ENCODE measurements around the gene LRCH1. TPM values are rescaled to one million over a fixed set of nuclear protein-coding genes. Genes with fewer than 3 reads are reported as not detected.

LRCH1 gene
- total RNA-seq, 4 donors from 2014 or later = 5.2 to 30.7 (median 17.1) TPM

DNA sequence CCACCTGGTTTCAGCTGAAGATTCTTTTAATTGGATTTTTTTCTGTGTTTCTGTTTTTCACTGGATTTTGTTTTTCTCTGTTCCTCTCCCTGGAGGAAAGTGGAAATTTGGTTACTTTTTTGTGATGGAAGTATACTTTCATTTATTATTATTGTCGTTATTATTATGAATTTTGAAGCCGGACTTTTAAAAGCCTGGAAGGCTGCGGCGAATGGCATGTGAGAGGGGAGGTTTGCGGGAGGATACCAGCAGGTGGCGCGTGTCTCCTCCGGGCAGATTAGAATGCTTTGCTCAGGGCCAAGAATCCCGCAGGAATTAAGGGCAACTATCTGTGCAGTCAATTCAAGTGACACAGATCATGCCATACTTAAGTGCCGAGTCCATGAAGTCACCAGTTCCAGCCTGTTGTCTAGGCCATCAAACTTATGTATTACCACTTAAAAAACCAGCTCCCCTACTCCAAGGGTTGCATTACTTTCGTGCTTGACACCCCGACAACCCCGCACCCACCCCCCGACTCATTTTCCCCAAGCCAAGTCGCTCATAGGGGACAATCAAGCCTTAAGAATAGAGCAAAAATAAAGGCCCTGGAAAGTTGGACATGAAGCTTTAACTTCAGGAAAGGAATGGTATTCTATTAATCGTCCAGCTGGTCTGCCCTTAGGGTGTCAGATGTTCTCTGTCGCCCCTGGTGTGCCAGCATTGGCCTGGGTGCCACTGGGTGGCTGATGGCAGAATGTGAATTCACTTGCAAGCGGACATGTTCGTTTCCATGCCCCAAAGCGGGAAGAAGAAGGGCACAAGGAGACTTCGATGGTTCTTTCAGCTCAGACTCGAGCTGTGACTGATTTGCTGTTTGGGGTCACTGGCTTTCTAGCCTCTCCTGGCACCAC lies 1.3 kb upstream of the LRCH1 start:
- Histone ChIP-seq H3K36me3 (no peaks in the 10 kb centered on the region), H3K27ac (peak overlapping the region in 3 of 4 donors; percentile 91 to 97 (median 93)), H3K4me3 (peak overlapping the region in 3 of 4 donors; percentile 68 to 78 (median 71)), H3K27me3 (no peaks in the 10 kb centered on the region), H3K9me3 (no peaks in the 10 kb centered on the region), H3K4me1 (peaks cover 1 to 40% (median 28%) of the 10 kb centered on the region in 4 donors)
- intact Hi-C loops (cut with DNase I; ENCODE audit: low total_unique reads) (loop anchor here (1.0 to 10.0 kb wide), 3 partner anchors 63 to 170 kb away; no protein-coding TSS in a partner anchor), in situ Hi-C loops (cut with MboI; ENCODE audit: low pct_ligation_motif_present in 1 of 4, low pct_unique_long_range_greater_than_20kb in 1 of 4, low sequenced_read_pairs in 3 of 4) (loop anchor here in 2 of 4 donors (5.0 to 10.0 kb wide), 2 partner anchors 161 to 173 kb away; no protein-coding TSS in a partner anchor)
- WGBS, 2 donors (ENCODE audit: low coverage in 1 of 2) = 26% methylated on average over 15 to 22 of the region's 22 CpGs
- DNase-seq = peak; percentile 88
- no peak for TF ChIP-seq POLR2A (IDR thresholded peaks at IDR 0.05)
- TF ChIP-seq, protein P1, sequence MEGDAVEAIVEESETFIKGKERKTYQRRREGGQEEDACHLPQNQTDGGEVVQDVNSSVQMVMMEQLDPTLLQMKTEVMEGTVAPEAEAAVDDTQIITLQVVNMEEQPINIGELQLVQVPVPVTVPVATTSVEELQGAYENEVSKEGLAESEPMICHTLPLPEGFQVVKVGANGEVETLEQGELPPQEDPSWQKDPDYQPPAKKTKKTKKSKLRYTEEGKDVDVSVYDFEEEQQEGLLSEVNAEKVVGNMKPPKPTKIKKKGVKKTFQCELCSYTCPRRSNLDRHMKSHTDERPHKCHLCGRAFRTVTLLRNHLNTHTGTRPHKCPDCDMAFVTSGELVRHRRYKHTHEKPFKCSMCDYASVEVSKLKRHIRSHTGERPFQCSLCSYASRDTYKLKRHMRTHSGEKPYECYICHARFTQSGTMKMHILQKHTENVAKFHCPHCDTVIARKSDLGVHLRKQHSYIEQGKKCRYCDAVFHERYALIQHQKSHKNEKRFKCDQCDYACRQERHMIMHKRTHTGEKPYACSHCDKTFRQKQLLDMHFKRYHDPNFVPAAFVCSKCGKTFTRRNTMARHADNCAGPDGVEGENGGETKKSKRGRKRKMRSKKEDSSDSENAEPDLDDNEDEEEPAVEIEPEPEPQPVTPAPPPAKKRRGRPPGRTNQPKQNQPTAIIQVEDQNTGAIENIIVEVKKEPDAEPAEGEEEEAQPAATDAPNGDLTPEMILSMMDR (IDR thresholded peaks at IDR 0.05) = peak; percentile 83 to 91 (median 88)
- TF ChIP-seq POLR2AphosphoS5 (IDR thresholded peaks at IDR 0.05) = no peak
- TF ChIP-seq EP300 (IDR thresholded peaks at IDR 0.05; ENCODE audit: low read depth) = no peak

DNA sequence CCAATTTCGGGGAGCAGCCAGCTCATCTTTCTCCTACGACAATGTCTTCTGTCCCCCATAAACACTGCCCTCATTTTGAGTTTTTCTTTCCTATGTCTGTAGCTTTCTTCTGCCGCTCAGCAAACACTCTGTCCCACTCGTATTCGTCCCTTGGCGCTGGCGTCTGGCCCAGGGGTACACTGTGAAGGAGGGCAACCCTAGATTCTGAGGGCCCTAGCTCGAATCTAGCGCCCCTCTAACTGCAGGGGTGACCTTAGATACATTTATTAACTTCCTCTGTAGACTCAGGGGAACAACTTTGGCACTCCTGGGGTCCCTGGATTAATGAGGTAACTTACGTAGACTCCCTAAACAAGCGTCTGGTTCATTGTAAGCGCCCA lies 677 bp upstream of the LRCH1 start:
- Histone ChIP-seq H3K4me1 (peaks cover 3 to 40% (median 28%) of the 10 kb centered on the region in 4 donors), H3K27ac (peak overlapping the region; percentile 91 to 97 (median 94)), H3K27me3 (no peaks in the 10 kb centered on the region), H3K9me3 (no peaks in the 10 kb centered on the region), H3K4me3 (peak overlapping the region; percentile 68 to 95 (median 74)), H3K36me3 (no peaks in the 10 kb centered on the region)
- peak; percentile 26 for DNase-seq
- 11 to 26% methylated on average over 7 to 10 of the region's 12 CpGs for WGBS, 2 donors (ENCODE audit: low coverage in 1 of 2)
- in situ Hi-C loops (cut with MboI; ENCODE audit: low pct_ligation_motif_present in 1 of 4, low pct_unique_long_range_greater_than_20kb in 1 of 4, low sequenced_read_pairs in 3 of 4) (loop anchor here in 2 of 4 donors (5.0 to 10.0 kb wide), 2 partner anchors 160 to 173 kb away; no protein-coding TSS in a partner anchor), intact Hi-C loops (cut with DNase I; ENCODE audit: low total_unique reads) (loop anchor here (10.0 kb wide), 2 partner anchors 63 to 123 kb away; no protein-coding TSS in a partner anchor)
- TF ChIP-seq, protein P1 (IDR thresholded peaks at IDR 0.05) = no peak
- TF ChIP-seq EP300 (IDR thresholded peaks at IDR 0.05; ENCODE audit: low read depth) (no peak), POLR2AphosphoS5 (IDR thresholded peaks at IDR 0.05) (no peak), POLR2A (IDR thresholded peaks at IDR 0.05) (no peak)

DNA sequence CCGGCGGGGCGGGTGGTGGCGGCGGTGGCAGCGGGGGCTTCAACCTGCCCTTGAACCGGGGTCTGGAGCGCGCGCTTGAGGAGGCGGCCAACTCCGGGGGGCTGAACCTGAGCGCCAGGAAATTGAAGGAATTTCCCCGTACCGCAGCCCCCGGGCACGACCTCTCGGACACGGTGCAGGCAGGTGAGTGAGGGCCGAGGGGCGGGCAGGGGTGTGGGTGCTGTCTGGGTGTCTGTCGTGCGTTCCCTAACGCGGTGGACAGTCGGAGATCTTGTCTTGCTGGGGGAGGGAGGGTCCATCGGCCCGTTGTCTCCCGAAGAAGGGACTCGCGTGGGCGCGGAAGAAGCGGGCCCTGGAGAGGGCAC lies 533 bp downstream of the LRCH1 start:
- no peaks in the 10 kb centered on the region for H3K36me3 ChIP-seq
- WGBS, 2 donors (ENCODE audit: low coverage in 1 of 2) = 1% methylated on average over 33 of the region's 34 CpGs; no CpG with 5 or more reads in 1 of the 2 donors
- H3K9me3 ChIP-seq = no peaks in the 10 kb centered on the region
- in situ Hi-C loops (cut with MboI; ENCODE audit: low pct_ligation_motif_present in 1 of 4, low pct_unique_long_range_greater_than_20kb in 1 of 4, low sequenced_read_pairs in 3 of 4) (loop anchor here in 2 of 4 donors (5.0 to 10.0 kb wide), 2 partner anchors 159 to 171 kb away; no protein-coding TSS in a partner anchor), intact Hi-C loops (cut with DNase I; ENCODE audit: low total_unique reads) (loop anchor here (10.0 kb wide), 2 partner anchors 61 to 121 kb away; no protein-coding TSS in a partner anchor)
- peak overlapping the region; percentile 68 to 95 (median 74) for H3K4me3 ChIP-seq
- DNase-seq = no peak
- H3K4me1 ChIP-seq = peaks cover 3 to 40% (median 28%) of the 10 kb centered on the region in 4 donors
- peak overlapping the region; percentile 91 to 97 (median 94) for H3K27ac ChIP-seq
- no peaks in the 10 kb centered on the region for H3K27me3 ChIP-seq
- TF ChIP-seq EP300 (IDR thresholded peaks at IDR 0.05; ENCODE audit: low read depth) (no peak), POLR2A (IDR thresholded peaks at IDR 0.05) (no peak), POLR2AphosphoS5 (IDR thresholded peaks at IDR 0.05) (no peak)
- TF ChIP-seq, protein P1 (IDR thresholded peaks at IDR 0.05) = no peak

Measured in transverse colon (tissue), 4 donors.